HepG2 (cell line): ENCODE measurements around the gene SDK2. TPM values are rescaled to one million over a fixed set of nuclear protein-coding genes. Genes with fewer than 3 reads are reported as not detected.

Experiments
- BCL6 ChIP-seq: IDR thresholded peaks from 2 replicates; pipeline ENCODE4 v1.6.1; 2016; ENCODE audit warnings: missing genetic modification reagents, missing compliant biosample characterization
- BRCA1 ChIP-seq: sonication (generic); formaldehyde crosslinking; IDR thresholded peaks from 2 replicates; pipeline ENCODE4 v1.4.0; 2020; ENCODE audit warnings: missing genetic modification reagents
- ELF4 ChIP-seq: sonication (generic); formaldehyde crosslinking; IDR thresholded peaks from 2 replicates; pipeline ENCODE4 v1.5.0; 2020; ENCODE audit warnings: missing genetic modification reagents, mild to moderate bottlenecking, moderate library complexity, borderline replicate concordance
- FOSL1 ChIP-seq: sonication (generic); formaldehyde crosslinking; IDR thresholded peaks from 2 replicates; pipeline ENCODE4 v1.9.0; 2021; ENCODE audit warnings: missing genetic modification reagents, borderline replicate concordance
- RARA ChIP-seq: IDR thresholded peaks from 2 replicates; pipeline ENCODE4 v1.6.1; 2016; ENCODE audit warnings: missing genetic modification reagents, missing compliant biosample characterization
- SMC3 ChIP-seq: IDR thresholded peaks from 2 replicates; pipeline ENCODE4 v1.6.1; 2011; ENCODE audit warnings: low read length, improper control_type of control experiment
- SRF ChIP-seq: IDR thresholded peaks from 2 replicates; pipeline ENCODE4 v1.6.1; 2011; ENCODE audit warnings: mild to moderate bottlenecking, low read depth, low read length, moderate library complexity
- SRSF4 ChIP-seq: fragments of 200-400 bp; formaldehyde crosslinking; IDR thresholded peaks from one replicate; pipeline ENCODE4 v1.6.1; 2018; ENCODE audit warnings: mild to moderate bottlenecking, low read depth, low read length, moderate library complexity; ENCODE audit not compliant: poor library complexity, severe bottlenecking
- TCF12 ChIP-seq, 2 experiments: fragments of 450-650 bp in 1 of 2; sonication (generic) in 1 of 2; formaldehyde crosslinking in 1 of 2; IDR thresholded peaks; 2 replicates each; pipeline versions ENCODE4 v1.6.1 to v1.8.0; 2017 to 2022; ENCODE audit warnings: antibody characterized with exemption in 1 of 2, mild to moderate bottlenecking in 1 of 2, missing genetic modification reagents in 1 of 2, moderate library complexity in 1 of 2
- ZBTB8A ChIP-seq: sonication (generic); formaldehyde crosslinking; IDR thresholded peaks from 2 replicates; pipeline ENCODE4 v1.4.0; 2020; ENCODE audit warnings: mild to moderate bottlenecking, low read depth, missing genetic modification reagents, borderline replicate concordance
- ZMAT3 ChIP-seq: sonication (generic); formaldehyde crosslinking; conservative IDR thresholded peaks from 2 replicates; pipeline ENCODE4 v1.7.0; 2021; ENCODE audit warnings: missing genetic modification reagents
- ZNF17 ChIP-seq: sonication (generic); formaldehyde crosslinking; IDR thresholded peaks from 2 replicates; pipeline ENCODE4 v1.5.0; 2020; ENCODE audit warnings: mild to moderate bottlenecking, missing genetic modification reagents
- ZNF326 ChIP-seq: sonication (generic); formaldehyde crosslinking; IDR thresholded peaks from 2 replicates; pipeline ENCODE4 v1.4.0; 2020; ENCODE audit warnings: missing genetic modification reagents, borderline replicate concordance
- ZNF34 ChIP-seq: sonication (generic); formaldehyde crosslinking; IDR thresholded peaks from 2 replicates; pipeline ENCODE4 v1.4.0; 2020; ENCODE audit warnings: mild to moderate bottlenecking, missing genetic modification reagents, borderline replicate concordance
- ZNF430 ChIP-seq: sonication (generic); formaldehyde crosslinking; IDR thresholded peaks from 2 replicates; pipeline ENCODE4 v1.9.0; 2021; ENCODE audit warnings: mild to moderate bottlenecking, missing genetic modification reagents
- ZNF724P ChIP-seq: sonication (generic); formaldehyde crosslinking; IDR thresholded peaks from 2 replicates; pipeline ENCODE4 v1.8.0; 2022; ENCODE audit warnings: missing genetic modification reagents, borderline replicate concordance
- ZSCAN30 ChIP-seq: sonication (generic); formaldehyde crosslinking; IDR thresholded peaks from 2 replicates; pipeline ENCODE4 v1.5.0; 2020; ENCODE audit warnings: mild to moderate bottlenecking, missing genetic modification reagents
- polyA plus RNA-seq, 8 experiments: library from polyadenylated mRNA; depleted of rRNA in 3 of 8; stranded (reverse) in 7 of 8; unstranded in 1 of 8; fragments of >200 nt; fragmentation: Illumina TruSeq in 4 of 8; extraction: Trizol in 4 of 8; gene quantifications; 2 replicates each; pipeline versions ENCODE4 v1.2.1 to v1.2.3, GENCODE V29; 2011 to 2016; ENCODE audit warnings: low read depth in 4 of 8, missing spikeins in 1 of 8, mixed read lengths in 1 of 8; ENCODE audit not compliant: insufficient read depth in 1 of 8
- total RNA-seq, 5 experiments: library from RNA; depleted of rRNA; stranded (reverse); fragments of >200 nt; fragmentation: Illumina TruSeq; extraction: Trizol; gene quantifications; 2 replicates each; pipeline ENCODE4 v1.2.3, GENCODE V29; 2016; ENCODE audit warnings: low read depth in 1 of 5
- TF ChIP-seq, protein P1 (sequence below): sonication (generic); formaldehyde crosslinking; IDR thresholded peaks from 2 replicates; pipeline ENCODE4 v1.4.0; 2020; ENCODE audit warnings: mild to moderate bottlenecking, missing genetic modification reagents
- TF ChIP-seq, protein P2 (sequence below), 2 experiments: IDR thresholded peaks; 2 replicates each; pipeline ENCODE4 v1.6.1; 2011 to 2012; ENCODE audit warnings: low read length in 2 of 2, borderline replicate concordance in 1 of 2, low read depth in 1 of 2, mild to moderate bottlenecking in 1 of 2, moderate library complexity in 1 of 2
- TF ChIP-seq, protein P3 (sequence below): IDR thresholded peaks from 2 replicates; pipeline ENCODE4 v1.6.1; 2012; ENCODE audit warnings: low read length, improper control_type of control experiment
- TF ChIP-seq, protein P4 (sequence below): sonication (generic); formaldehyde crosslinking; IDR thresholded peaks from 2 replicates; pipeline ENCODE4 v1.4.0; 2020; ENCODE audit warnings: missing genetic modification reagents

SDK2 gene
- total and polyA plus RNA-seq, 2 of the 13 experiments (the other 11 are each of a cell fraction or from before 2014, with no cell fraction given), result not detected

DNA sequence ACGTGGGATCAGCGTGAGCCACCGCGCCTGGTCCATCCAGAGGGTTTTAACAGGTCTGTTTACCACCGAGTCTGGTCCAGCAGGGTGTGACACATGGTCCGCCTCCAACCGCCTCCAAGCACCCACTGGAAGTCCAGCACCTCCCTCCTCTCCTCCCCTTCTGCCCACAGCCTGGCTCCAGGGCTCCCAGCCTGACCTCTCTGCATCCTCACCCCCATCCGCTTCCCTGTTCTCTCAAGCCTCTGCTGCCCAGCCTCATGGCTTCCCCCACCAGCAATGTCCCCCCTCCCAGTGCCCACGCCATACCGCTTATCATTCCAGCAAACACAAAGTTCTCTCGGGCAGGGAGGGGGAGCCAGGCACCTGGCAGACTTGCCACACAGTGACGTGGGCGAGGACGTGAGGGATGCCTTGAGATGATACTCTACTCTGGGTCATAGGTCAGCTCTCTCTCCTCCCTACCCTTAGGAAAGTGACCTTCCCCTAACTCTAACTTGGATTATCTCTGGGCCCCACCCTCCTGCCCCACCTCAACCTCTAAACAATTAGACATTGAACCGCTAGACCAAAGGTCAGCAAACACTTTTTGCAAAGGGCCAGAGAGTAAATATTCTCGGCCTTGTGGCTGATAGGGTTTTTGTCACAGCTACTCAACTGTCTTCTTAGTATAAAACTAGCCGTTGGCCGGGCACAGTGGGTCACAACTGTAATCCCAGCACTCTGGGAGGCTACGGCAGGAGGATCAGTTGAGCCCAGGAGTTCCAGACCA lies 355.5 kb downstream of the SDK2 start (continued):
- TF ChIP-seq FOSL1 (CRISPR knock-in tag) (no peak), ZNF17 (CRISPR knock-in tag) (no peak), SMC3 (no peak), RARA (CRISPR knock-in tag) (peak; percentile 98), BCL6 (peak; percentile 87), ZNF430 (CRISPR knock-in tag) (peak; percentile 98), ZSCAN30 (no peak), TCF12 (IDR thresholded peaks at IDR 0.05) (no peak), TCF12 (CRISPR knock-in tag; IDR thresholded peaks at IDR 0.05) (peak; percentile 86), ZNF326 (CRISPR knock-in tag) (no peak), BRCA1 (CRISPR knock-in tag) (no peak), ZNF724P (no peak), ZMAT3 (CRISPR knock-in tag) (peak; percentile 86; the same call in 1 of the 2 replicates), ZNF34 (CRISPR knock-in tag) (peak; percentile 21; the same call in 1 of the 2 replicates), ZBTB8A (CRISPR knock-in tag) (no peak), SRSF4 (no peak), ELF4 (peak; percentile 65; the same call in 1 of the 2 replicates), SRF (no peak)
- TF ChIP-seq, protein P1, sequence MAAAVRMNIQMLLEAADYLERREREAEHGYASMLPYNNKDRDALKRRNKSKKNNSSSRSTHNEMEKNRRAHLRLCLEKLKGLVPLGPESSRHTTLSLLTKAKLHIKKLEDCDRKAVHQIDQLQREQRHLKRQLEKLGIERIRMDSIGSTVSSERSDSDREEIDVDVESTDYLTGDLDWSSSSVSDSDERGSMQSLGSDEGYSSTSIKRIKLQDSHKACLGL, result 0 out of 2 replicates have a peak, but pooled peaks have one; percentile 48
- TF ChIP-seq, protein P2, sequence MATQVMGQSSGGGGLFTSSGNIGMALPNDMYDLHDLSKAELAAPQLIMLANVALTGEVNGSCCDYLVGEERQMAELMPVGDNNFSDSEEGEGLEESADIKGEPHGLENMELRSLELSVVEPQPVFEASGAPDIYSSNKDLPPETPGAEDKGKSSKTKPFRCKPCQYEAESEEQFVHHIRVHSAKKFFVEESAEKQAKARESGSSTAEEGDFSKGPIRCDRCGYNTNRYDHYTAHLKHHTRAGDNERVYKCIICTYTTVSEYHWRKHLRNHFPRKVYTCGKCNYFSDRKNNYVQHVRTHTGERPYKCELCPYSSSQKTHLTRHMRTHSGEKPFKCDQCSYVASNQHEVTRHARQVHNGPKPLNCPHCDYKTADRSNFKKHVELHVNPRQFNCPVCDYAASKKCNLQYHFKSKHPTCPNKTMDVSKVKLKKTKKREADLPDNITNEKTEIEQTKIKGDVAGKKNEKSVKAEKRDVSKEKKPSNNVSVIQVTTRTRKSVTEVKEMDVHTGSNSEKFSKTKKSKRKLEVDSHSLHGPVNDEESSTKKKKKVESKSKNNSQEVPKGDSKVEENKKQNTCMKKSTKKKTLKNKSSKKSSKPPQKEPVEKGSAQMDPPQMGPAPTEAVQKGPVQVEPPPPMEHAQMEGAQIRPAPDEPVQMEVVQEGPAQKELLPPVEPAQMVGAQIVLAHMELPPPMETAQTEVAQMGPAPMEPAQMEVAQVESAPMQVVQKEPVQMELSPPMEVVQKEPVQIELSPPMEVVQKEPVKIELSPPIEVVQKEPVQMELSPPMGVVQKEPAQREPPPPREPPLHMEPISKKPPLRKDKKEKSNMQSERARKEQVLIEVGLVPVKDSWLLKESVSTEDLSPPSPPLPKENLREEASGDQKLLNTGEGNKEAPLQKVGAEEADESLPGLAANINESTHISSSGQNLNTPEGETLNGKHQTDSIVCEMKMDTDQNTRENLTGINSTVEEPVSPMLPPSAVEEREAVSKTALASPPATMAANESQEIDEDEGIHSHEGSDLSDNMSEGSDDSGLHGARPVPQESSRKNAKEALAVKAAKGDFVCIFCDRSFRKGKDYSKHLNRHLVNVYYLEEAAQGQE (IDR thresholded peaks at IDR 0.05; ENCODE audit: borderline replicate concordance in 1 of 2, low read depth in 1 of 2, low read length in 2 of 2), result no peak
- TF ChIP-seq, protein P3, sequence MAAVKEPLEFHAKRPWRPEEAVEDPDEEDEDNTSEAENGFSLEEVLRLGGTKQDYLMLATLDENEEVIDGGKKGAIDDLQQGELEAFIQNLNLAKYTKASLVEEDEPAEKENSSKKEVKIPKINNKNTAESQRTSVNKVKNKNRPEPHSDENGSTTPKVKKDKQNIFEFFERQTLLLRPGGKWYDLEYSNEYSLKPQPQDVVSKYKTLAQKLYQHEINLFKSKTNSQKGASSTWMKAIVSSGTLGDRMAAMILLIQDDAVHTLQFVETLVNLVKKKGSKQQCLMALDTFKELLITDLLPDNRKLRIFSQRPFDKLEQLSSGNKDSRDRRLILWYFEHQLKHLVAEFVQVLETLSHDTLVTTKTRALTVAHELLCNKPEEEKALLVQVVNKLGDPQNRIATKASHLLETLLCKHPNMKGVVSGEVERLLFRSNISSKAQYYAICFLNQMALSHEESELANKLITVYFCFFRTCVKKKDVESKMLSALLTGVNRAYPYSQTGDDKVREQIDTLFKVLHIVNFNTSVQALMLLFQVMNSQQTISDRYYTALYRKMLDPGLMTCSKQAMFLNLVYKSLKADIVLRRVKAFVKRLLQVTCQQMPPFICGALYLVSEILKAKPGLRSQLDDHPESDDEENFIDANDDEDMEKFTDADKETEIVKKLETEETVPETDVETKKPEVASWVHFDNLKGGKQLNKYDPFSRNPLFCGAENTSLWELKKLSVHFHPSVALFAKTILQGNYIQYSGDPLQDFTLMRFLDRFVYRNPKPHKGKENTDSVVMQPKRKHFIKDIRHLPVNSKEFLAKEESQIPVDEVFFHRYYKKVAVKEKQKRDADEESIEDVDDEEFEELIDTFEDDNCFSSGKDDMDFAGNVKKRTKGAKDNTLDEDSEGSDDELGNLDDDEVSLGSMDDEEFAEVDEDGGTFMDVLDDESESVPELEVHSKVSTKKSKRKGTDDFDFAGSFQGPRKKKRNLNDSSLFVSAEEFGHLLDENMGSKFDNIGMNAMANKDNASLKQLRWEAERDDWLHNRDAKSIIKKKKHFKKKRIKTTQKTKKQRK, result no peak
- TF ChIP-seq, protein P4, sequence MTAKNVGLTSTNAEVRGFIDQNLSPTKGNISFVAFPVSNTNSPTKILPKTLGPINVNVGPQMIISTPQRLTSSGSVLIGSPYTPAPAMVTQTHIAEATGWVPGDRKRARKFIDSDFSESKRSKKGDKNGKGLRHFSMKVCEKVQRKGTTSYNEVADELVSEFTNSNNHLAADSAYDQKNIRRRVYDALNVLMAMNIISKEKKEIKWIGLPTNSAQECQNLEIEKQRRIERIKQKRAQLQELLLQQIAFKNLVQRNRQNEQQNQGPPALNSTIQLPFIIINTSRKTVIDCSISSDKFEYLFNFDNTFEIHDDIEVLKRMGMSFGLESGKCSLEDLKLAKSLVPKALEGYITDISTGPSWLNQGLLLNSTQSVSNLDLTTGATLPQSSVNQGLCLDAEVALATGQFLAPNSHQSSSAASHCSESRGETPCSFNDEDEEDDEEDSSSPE (CRISPR knock-in tag), result no peak
